GM23338 (cell line): ENCODE results near the gene PLXNA2. TPM values are rescaled to one million over a fixed set of nuclear protein-coding genes. Genes with fewer than 3 reads are reported as not detected.

Experiments used
- CTCF ChIP-seq, 2 experiments: fragments of 200-600 bp in 1 of 2; sonication (generic) in 1 of 2; conservative IDR thresholded peaks; 2 replicates each; pipeline versions ENCODE4 v1.5.1 to v1.6.1; 2016 to 2017; ENCODE audit warnings: antibody characterized with exemption in 2 of 2, low read depth in 2 of 2, mild to moderate bottlenecking in 2 of 2, moderate library complexity in 1 of 2
- ETS1 ChIP-seq: IDR thresholded peaks from 2 replicates; pipeline ENCODE4 v1.6.1; 2016; ENCODE audit warnings: antibody characterized with exemption
- ZNF462 ChIP-seq: fragments of 250-450 bp; sonication (Bioruptor Pico); IDR thresholded peaks from 2 replicates; pipeline ENCODE4 v1.5.0; 2020; ENCODE audit warnings: mild to moderate bottlenecking, moderate library complexity
- polyA plus RNA-seq: library from polyadenylated mRNA; unstranded; fragments of >200 nt; fragmentation: Nextera tagmentation; extraction: Ambion mirVana; gene quantifications from 2 replicates; pipeline ENCODE4 v1.2.1, GENCODE V29; 2016
- total RNA-seq: library from RNA; depleted of rRNA; stranded (reverse); fragments of >200 nt; shearing (Covaris generic); gene quantifications from 2 replicates; pipeline ENCODE4 v1.2.3, GENCODE V29; 2014
- TF ChIP-seq, protein P1 (sequence below): IDR thresholded peaks from one replicate; pipeline ENCODE4 v1.6.1; 2018; ENCODE audit warnings: antibody characterized with exemption; ENCODE audit not compliant: unreplicated experiment

The PLXNA2 gene
- total and polyA plus RNA-seq, 2 experiments from 2014 or later: 0.40 to 1.8 TPM

DNA sequence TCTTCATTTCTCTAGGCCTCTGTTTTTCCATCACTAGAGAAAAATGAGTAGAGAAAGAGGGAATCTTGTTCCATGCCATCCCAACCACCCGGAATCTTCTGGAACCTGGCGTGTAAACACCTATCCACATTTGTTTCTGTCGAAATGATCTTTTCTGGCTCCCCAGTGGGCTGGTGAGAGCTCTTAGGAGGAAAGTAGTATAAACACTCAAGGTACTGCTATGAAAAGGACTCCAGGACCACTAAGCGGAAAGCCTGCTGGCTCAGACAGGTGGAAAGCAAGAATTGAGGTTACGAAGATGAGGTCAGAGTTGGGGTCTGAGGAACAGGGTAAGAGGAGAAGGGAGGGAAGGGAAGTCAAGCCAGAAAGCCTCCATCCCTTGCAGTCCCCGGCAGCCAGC lies 90.8 kb downstream of the PLXNA2 start (continued):
- no peak for TF ChIP-seq ZNF462 (CRISPR knock-in tag)
- TF ChIP-seq CTCF (conservative IDR thresholded peaks at IDR 0.05; ENCODE audit: low read depth in 2 of 2): no peak
- TF ChIP-seq ETS1: no peak
- TF ChIP-seq, protein P1, sequence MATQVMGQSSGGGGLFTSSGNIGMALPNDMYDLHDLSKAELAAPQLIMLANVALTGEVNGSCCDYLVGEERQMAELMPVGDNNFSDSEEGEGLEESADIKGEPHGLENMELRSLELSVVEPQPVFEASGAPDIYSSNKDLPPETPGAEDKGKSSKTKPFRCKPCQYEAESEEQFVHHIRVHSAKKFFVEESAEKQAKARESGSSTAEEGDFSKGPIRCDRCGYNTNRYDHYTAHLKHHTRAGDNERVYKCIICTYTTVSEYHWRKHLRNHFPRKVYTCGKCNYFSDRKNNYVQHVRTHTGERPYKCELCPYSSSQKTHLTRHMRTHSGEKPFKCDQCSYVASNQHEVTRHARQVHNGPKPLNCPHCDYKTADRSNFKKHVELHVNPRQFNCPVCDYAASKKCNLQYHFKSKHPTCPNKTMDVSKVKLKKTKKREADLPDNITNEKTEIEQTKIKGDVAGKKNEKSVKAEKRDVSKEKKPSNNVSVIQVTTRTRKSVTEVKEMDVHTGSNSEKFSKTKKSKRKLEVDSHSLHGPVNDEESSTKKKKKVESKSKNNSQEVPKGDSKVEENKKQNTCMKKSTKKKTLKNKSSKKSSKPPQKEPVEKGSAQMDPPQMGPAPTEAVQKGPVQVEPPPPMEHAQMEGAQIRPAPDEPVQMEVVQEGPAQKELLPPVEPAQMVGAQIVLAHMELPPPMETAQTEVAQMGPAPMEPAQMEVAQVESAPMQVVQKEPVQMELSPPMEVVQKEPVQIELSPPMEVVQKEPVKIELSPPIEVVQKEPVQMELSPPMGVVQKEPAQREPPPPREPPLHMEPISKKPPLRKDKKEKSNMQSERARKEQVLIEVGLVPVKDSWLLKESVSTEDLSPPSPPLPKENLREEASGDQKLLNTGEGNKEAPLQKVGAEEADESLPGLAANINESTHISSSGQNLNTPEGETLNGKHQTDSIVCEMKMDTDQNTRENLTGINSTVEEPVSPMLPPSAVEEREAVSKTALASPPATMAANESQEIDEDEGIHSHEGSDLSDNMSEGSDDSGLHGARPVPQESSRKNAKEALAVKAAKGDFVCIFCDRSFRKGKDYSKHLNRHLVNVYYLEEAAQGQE: no peak
